HG02798 (cell line): ENCODE data around the gene OR5AU1.

Experiments used
- ATAC-seq: cut with Tn5 transposase; IDR thresholded peaks from one replicate; pipeline ENCODE4 v1.9.1; 2021; ENCODE audit warnings: mild to moderate bottlenecking; ENCODE audit not compliant: unreplicated experiment, poor library complexity

Gene OR5AU1

DNA sequence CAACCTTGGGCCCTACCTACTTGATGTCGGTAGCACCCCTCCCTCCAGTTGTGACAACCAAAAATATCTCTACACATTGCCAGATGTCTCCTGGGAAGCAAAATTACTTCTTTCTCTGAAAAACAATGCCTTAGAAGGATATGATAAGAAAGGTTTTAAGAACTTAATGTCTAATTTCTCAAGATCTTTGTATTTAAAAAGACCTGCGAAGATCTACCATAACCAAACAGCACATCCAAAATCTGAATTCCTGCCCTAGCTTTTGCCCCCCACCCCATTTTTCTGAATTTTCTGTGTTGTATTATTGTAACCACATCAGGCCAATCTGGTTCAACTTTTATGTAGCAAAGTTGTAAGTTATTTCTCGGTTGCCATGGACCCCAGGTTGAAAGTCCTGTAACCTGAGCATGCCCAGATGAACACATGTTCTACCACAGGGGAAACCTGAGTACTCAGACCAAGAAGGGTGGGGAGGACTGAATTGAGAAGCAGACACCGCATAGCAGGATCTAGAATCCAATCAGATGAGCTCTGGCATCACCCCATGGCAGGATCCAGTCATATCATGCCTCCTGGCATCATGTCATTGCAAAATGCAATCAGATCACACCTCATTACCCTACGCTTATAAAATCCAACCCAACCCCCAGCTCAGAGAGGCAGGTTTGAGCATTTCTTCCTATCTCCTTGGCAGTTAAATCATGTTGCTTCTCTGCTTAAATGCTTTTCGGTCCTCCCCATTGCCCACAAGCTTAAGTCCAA, 46.3 kb downstream of the OR5AU1 start:
- ATAC-seq: peak; percentile 56

DNA sequence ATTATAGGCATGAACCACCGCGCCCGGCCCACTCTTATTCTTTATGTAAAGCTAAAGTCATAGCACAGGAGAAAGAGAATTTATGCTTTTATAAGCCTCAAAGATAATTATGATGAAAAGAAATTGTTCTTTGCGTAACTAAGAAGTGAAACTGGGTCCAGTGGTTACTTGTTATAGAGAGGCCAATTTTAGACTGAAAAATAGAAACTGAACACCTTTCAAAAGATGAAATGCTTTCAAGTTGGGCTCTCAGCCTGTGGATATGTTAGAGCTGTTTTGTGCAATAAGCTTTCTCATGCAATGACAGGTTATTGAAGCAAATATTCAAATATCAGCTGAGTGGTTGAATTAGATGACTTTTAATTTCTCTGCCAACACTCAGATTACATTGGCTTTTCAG, 47.1 kb downstream of the OR5AU1 start:
- ATAC-seq: no peak

DNA sequence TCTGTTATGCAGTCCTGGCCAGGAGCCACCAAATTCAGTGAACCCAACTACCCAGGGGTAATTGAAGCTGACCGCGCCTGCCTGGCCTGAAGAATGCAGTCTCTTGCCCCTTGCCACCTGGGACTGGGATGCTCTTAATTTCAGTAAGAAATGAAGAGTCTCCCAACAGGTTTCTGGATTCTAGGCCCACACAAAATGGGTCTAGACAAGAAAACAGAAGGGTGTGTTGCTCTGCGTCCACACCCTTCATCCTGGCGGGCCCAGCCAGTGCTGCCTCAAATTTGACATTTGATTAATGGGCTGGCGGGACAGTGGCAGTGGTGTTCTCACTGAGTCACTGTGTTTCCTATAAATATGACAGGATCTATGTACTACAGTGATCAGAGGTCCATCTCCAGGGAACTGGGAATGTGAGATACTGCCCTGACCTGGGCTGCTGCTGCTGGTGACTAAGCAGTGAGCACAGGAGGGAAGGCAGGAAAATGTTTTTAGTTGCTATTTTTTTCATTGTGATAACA, 48.5 kb downstream of the OR5AU1 start:
- no peak for ATAC-seq

DNA sequence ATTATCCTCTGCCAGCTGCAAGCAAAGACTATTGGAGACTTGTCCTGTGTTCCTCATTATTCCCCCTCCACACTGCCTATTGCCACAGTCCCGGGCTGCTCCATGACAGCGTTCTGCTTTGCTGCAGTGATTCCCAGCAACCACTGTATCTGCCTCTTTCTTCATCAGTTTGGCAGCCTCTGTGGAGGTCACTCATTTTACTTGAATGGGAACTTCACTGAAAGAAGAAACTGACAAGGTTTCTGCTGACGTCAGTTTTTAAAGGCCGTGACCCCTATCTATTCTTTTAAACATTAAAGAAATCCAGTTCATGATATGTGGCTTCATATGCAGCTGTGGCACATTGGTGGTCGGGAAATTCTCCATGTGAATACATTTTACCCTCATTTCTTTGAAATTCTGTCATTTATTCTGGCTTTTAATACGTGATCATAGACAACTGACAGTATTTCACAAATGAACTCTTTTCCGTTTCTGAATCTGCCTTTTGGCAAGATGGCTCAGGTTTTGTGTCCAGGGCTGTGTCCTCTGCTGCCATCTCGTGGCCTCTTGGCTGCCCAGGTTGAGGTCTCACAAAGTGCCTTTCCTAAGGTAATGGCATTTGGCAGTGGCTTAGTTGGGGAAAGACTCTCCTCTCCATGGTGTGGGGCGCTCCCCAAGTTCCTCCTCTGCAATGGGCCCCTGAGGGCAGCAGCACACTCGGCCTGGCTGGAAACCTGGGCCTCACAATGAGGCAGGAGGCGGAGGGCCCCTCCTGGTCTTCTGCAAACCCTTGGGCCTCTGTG, 49.2 kb downstream of the OR5AU1 start:
- no peak for ATAC-seq

DNA sequence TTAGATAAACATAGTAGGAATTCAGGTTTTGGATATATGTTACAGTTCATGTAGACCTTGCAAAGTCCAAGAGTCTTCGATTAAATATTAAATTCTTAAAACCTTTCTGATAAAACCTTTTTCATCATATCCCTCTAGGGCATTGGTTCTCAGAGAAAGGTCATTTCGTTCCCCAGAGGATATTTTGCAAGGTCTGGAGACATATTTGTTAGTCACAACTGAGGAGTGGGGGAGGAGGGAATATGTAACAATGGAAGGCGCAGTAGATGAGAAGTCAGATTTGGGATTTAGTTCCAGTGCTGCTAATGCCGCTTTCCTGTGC, 49.7 kb downstream of the OR5AU1 start:
- no peak for ATAC-seq

DNA sequence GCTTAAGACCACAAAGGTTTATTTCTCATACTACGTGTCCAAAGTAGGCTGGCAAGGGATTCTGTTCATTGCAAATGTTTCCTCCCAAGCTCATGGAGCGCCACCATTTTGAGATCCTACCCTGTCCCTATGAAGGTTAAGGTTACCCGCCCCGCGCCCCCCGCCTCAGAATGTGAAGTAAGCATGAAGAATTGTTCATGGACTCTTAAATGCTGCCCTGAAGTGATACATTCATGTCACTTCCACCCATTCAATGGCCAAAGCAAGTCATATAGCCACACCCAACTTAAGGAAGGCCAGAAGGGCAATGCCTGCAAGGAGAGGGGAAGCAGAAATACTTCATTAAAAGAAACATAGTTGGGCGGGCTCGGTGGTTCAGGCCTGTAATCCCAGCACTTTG, 50.8 kb downstream of the OR5AU1 start:
- no peak for ATAC-seq
